Astrocyte of the cerebellum (primary cell): ENCODE data around the gene HECTD2.

Experiments used
- DNase-seq: peaks from one replicate; pipeline ENCODE4 v3.0.0-alpha.2; 2011; ENCODE audit warnings: low read depth
- H3K4me3 ChIP-seq: 2 replicates; pipeline ENCODE4 v1.5.1; 2011; ENCODE audit warnings: mild to moderate bottlenecking, low read depth, low read length, moderate library complexity
- CTCF ChIP-seq: IDR thresholded peaks from 2 replicates; pipeline ENCODE4 v1.5.1; 2012; ENCODE audit warnings: low read length, low read depth, moderate library complexity, mild to moderate bottlenecking; ENCODE audit errors: missing control alignments
- in situ Hi-C: cut with HindIII; loops from 2 replicates; pipeline ENCODE4 v1.10.0; 2017; ENCODE audit warnings: low sequenced_read_pairs

HECTD2 gene

GRCh38 chr10:91474009-91474408 lies 63.9 kb downstream of the HECTD2 start:
- in situ Hi-C loops, result no loop called here
- no peak overlapping the region for H3K4me3 ChIP-seq
- no peak for TF ChIP-seq CTCF
- DNase-seq, result no peak

- TF ChIP-seq CTCF, result no peak
- in situ Hi-C loops, result no loop called here
- DNase-seq, result no peak
- no peak overlapping the region for H3K4me3 ChIP-seq
Measured at GRCh38 chr10:91477236-91477635, 67.1 kb downstream of the HECTD2 start.

GRCh38 chr10:91479583-91479982 lies 69.4 kb downstream of the HECTD2 start:
- no peak for TF ChIP-seq CTCF
- no peak for DNase-seq
- no peak overlapping the region for H3K4me3 ChIP-seq
- in situ Hi-C loops, result no loop called here

- no peak for TF ChIP-seq CTCF
- no peak for DNase-seq
- no peak overlapping the region for H3K4me3 ChIP-seq
- in situ Hi-C loops, result no loop called here
Measured at GRCh38 chr10:91487911-91488582, 77.9 kb downstream of the HECTD2 start.

- DNase-seq, result peak; percentile 16
- no peak for TF ChIP-seq CTCF
- in situ Hi-C loops, result no loop called here
- H3K4me3 ChIP-seq, result no peak overlapping the region
Measured at GRCh38 chr10:91493313-91493712, 83.2 kb downstream of the HECTD2 start.

- in situ Hi-C loops, result no loop called here
- no peak for TF ChIP-seq CTCF
Measured at GRCh38 chr10:91495402-91495801, 85.3 kb downstream of the HECTD2 start.

More at GRCh38 chr10:91495402-91495801, 85.3 kb downstream of the HECTD2 start:
- no peak for DNase-seq
- H3K4me3 ChIP-seq, result no peak overlapping the region
